GM18867 (cell line): Measurements from ENCODE around the gene C1orf185.
A peak's percentile ranks its signal among the peaks of the same experiment; 100 is the strongest.
"Not testable (repeated sequence)": the region's sequence is repeated elsewhere in the genome, so short reads cannot be mapped to it uniquely, and the experiment has no call there.

Source experiments
- ATAC-seq: cut with Tn5 transposase; IDR thresholded peaks from one replicate; pipeline ENCODE4 v1.9.1; 2021; ENCODE audit warnings: mild to moderate bottlenecking, moderate library complexity; ENCODE audit not compliant: unreplicated experiment

The C1orf185 gene

DNA sequence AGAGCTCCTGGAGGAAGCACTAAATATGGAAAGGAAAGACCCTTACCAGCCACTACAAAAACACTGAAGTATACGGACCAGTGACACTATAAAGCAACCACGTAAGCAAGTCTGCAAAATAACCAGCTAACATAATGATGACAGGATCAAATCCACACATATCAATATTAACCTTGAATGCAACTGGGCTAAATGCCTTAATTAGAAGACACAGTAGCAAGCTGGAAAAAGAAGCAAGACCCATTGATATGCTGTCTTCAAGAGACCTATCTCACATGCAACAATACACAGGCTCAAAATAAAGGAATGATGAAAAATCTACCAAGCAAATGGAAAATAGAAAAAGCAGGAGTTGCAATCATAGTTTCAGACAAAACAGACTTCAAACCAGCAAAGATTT lies 31.0 kb downstream of the C1orf185 start:
- no peak for ATAC-seq

DNA sequence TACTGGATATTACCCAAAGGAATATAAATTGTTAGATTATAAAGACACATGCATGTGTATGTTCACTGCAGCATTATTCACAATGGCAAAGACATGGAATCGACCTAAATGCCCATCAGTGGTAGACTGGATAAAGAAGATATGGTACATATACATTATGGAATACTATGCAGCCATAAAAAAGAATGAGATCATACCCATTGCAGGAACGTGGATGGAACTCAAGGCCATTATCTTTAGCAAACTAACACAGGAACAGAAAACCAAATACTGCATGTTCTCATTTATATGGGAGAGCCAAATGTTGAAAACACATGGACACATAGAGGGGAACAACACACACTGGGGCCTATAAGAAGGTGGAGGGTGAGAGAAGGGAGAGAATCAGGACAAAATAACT lies 35.7 kb downstream of the C1orf185 start:
- ATAC-seq: not testable (repeated sequence)

DNA sequence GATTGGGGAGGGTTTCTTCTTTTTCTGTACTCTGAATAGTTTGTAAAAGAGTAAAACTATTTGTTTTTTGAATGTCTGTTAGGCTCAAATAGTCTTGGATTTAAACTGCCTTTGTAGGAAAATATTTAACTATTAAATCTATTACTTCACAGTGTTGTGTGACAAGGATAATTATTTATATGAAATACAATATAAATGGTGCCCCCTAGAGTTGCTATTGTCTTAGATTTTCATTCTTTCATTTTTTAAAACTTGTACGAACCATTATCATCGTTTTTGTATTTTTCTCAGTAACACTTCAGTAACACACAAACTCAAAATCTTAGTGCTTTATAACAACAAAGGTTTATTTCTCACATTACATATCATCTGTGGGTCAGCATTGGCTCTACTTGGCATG lies 37.4 kb downstream of the C1orf185 start:
- ATAC-seq: no peak

DNA sequence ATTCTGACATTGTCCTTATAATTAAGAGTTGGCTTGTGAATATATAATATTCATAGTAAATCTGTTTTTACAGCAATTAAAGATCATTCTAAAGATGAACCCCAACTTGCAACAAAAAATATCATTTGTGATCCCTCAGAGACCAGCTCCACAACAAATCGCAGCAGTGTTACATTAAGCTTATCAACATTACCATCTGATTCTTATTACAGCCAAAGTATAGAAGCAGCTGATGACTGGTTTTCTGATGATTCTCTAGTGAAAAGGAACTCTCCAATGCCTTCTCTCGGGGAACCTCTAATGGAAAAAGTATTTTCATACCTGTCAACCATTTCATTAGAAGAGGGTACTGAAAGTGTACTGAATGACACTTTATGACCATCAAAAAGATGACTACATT lies 45.4 kb downstream of the C1orf185 start:
- no peak for ATAC-seq

DNA sequence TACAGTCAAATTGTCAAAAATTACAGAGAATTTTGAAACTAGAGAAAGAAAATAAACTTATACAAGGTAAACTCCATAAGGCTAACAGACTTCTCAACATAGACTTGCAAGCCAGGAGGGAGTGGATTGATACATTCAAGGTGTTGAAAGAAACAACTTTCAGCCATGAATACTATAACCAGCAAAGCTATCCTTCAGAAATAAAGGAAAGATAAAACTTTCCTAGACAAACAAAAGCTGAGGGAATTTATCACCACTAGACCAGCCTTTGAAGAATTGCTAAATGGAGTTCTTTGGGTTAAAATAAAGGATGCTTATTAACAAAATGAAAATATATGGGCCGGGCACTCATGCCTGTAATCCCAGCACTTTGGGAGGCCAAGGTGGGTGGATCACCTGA lies 52.7 kb downstream of the C1orf185 start:
- ATAC-seq: no peak

DNA sequence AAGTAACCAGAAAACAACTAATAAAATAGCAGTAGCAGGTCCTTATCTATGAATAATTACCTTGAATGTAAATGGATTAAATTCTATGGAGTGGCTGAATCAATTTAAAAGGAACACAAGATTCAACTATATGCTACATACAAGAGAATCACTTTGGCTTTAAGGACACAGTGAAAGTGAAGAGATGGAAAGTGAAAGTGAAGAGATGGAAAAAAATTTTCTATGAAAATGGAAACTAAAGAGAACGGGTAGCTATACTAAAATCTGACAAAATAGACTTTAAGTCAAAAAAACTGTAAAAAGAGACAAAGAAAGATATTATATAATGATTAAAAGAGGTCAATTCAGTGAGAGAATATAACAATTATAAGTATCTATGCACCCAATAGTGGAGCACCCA lies 54.7 kb downstream of the C1orf185 start:
- ATAC-seq: no peak

DNA sequence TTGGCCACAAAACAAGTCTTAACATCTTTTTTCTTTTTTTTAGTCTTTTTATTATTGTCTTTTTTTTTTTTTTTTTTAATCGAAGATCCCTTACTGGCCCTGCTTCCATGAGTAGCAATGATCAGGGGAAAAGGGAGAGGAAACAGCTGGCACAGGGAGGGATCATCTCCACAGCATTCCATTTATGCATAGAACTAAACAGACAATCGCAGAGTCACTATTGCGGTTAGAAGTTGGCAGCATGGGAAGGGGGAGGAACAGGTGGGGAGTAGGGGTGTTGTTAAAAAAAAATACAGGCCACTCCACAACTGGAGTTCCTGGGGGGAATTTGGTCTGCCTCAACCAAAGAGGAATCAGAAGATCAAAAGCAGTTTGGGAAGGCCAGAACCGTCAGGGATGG lies 55.4 kb downstream of the C1orf185 start:
- ATAC-seq: no peak

DNA sequence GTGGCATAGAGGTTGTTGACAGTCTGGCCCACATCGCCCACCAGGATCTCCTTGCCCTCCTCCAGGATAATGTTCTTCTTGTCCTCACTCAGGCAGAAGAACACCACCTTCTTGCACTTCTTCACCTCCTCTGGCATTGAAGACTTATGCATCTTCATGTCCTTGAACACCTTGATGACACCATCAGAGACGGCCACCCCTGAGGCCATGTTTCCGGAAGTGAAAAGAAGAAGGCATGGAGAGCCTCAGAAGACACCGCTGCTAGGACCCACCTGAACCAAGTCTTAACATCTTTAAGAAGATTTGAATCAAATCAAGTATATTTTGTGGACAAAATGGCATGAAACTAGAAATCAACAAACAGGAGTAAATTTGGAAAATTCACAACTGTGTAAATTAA lies 56.2 kb downstream of the C1orf185 start:
- ATAC-seq: no peak

DNA sequence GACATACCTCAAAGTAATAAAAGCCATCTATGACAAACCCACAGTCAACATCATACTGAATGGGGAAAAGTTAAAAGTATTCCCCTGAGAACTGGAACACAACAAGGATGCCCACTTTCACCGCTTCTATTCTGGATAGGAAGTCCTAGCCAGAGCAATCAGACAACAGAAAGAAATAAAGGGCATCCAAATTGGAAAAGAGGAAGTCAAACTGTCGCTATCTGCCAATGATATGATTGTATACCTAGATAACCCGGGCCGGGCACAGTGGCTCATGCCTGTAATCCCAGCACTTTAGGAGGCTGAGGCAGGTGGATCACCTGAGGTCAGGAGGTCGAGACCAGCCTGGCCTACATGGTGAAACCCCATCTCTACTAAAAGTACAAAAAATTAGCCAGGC lies 60.5 kb downstream of the C1orf185 start:
- not testable (repeated sequence) for ATAC-seq

DNA sequence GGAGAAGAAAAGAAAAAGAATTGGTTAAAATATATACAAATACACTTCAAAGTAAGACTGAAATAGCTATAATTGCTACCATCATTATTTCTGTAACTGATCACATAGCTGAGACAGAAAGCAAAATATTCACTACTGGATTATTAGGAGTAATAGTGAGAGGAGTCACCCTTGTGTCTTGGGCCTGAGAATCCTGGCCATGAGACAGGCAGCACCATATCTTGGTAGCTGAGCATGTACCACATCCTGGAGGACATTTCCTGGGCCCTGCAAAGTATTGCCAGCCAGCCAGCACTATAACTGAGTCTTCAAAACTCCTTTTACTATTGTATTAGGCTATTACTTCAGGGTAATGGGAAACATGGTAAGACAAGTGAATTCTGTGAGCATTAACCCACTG lies 63.5 kb downstream of the C1orf185 start:
- no peak for ATAC-seq

DNA sequence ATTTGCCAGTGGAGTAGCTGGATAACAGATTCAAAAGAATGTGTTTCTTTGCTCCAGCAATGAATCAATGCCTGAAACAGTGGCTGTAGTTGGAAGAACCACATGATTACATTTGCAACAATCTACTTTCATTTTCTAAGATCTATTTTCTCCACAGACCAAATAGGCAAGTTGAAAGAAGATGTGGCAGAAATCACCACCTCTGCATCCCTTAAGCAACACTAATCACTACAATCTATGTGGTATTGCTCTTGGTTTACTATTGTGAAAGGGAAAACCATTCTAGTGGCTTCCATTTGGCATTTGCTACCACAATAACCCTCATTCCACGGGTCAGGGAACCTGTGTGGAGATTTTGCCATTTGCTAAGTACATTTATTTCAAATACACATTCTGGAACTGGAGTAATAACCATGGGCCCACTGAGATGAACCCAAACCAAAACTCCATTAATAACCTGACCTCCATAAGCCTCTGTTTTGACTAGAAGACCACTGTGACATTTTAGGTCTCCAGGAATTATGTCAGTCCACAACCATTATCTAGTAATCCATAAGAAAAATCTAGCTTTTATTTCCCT lies 66.3 kb downstream of the C1orf185 start:
- ATAC-seq: no peak

DNA sequence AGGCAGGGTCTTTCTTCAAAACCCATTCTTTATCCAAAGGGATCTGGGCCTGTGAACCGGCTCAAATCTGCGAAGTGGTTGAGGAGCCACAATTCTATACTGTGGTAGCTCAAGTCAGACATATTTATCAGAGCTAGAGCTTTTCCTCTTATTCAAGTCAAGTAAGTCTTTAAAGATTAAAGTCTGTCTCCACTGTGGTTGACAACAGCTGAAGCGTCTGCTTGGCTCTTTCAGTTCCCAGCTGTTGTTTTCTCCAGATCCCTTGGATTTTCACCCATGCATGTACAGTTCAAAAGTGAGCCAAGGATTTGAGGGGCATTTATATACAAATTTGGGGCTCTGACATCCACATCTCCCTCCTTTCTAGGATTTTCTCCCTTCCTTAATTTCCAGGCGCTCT lies 66.9 kb downstream of the C1orf185 start:
- ATAC-seq: no peak

DNA sequence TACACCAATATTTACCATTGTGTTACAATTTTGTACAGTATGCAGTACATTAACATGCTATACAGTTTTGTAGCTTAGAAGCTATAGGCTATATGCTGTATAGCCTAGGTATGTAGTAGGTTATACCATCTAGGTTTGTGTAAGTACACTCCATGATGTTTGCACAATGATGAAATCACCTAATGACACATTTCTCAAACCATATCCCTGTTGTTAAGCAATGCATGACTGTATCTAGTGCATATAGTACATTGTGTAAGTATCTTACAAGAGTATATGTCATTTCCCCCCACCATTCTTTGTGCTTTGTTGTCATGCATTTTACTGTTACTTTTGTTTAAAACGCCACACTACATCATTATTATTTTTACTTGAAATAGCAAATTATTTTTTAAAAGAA lies 68.3 kb downstream of the C1orf185 start:
- ATAC-seq: no peak

DNA sequence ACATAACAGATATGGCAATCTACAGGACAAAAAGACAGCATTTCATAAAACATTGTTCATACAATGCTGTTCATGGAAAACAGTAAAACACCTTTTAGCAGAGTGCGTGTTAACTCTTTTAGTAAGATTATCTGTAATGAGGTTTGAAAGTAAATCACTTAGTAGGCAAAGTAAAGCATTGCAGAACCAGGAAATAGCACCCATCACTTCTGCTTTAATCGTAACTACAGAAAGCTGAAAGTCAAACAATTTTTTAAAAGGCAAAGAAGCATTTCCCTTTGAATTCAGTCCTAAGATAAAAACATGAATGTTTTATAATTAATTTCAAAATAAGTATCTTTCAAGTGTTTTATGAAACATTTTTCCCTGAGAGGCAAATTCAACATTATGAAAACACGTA lies 70.8 kb downstream of the C1orf185 start:
- ATAC-seq: no peak

DNA sequence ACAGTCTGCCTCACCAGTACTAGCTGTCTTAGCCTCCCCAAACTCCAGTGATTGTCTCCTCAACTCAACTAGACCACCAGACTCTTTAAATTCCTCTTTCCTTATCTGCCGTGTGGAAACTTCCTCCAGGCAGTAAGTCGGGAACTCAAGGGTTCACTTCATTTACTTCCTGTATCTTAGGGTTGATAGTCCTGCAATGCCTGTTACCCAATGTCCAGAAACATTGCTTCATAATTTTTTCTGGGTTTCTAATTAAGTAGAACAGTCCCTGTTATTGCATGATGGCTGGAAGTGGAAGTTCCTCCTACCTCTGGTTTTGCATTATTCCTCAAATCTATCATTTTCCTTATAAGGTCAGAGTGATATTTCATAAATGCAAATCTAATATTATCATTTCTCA lies 73.2 kb downstream of the C1orf185 start:
- ATAC-seq: no peak

DNA sequence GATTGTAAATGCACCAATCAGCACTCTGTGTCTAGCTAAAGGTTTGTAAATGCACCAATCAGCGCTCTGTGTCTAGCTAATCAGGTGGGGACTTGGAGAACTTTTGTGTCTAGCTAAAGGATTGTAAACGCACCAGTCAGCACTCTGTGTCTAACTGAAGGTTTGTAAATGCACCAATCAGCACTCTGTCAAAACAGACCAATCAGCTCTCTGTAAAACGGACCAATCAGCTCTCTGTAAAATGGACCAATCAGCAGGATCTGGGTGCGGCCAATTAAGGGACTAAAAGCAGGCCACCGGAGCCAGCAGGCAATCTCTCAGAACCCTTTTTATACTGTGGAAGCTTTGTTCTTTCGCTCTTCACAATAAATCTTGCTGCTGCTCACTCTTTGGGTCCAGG lies 76.0 kb downstream of the C1orf185 start:
- ATAC-seq: not testable (repeated sequence)

DNA sequence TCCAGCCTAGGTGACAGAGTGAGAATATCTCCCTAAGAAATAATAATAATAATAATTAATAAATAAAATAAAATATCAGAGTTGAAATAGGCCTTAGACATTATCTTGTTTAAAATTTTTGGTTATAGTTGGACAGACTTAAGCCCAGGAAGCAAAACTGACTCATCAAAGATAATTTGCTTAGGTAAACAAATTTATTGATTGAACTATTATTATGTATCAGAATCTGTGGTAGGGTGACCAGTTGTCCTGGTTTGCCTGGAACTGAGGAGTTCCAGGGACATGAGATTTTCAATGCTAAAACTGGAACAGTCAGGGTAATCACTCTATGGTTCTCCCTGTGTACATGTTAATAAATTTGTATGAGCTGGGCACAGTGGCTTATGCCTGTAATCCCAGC lies 86.2 kb downstream of the C1orf185 start:
- ATAC-seq: no peak

DNA sequence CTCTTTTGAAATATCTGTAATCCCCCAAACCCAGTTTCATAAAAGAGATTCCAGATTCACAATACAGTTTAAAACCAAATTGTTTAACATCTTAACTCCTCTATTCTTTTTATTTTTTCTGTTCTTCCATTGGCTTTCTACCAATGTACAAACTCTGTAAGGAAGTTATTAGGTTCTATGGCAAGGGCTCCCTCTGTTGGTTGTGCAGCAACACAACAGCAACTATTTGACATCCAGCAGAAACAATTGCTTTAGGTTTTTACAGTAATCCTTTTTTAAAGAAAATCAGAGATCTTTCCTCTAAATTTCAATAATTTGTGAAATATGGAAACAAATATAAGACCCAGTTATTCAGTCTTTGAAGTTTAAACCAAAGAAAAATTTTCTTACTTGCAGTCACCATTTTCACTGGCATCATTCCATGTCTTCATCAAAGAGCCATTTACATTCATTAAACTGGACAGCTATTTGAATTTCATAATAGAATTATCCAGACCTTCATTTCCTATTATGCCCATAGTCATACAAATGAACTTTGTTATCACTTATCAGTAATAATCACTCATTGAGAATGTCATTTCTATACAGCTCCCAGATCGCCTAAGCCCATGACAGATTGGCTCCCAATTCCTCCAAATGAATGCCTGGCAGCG lies 87.5 kb downstream of the C1orf185 start:
- peak; percentile 51 for ATAC-seq

DNA sequence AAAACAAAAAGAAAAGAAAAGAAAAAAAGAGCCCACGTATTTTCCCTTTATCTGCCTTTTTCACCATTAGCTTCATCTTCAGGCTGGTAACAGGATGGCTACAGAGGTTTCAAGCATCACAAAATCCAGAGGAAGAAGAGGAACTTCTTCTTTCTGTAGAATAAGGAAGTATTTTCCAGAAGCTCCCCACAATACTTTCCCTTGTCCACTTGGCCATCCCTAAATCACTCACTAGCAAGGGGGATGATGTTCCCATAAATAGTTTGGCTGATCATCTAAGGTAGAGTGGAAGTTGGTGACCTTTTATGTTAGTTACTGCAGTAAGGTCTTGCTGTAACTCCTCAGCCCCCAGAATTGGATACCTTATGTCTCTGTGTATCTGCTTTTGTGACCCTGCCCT lies 88.9 kb downstream of the C1orf185 start:
- ATAC-seq: no peak

DNA sequence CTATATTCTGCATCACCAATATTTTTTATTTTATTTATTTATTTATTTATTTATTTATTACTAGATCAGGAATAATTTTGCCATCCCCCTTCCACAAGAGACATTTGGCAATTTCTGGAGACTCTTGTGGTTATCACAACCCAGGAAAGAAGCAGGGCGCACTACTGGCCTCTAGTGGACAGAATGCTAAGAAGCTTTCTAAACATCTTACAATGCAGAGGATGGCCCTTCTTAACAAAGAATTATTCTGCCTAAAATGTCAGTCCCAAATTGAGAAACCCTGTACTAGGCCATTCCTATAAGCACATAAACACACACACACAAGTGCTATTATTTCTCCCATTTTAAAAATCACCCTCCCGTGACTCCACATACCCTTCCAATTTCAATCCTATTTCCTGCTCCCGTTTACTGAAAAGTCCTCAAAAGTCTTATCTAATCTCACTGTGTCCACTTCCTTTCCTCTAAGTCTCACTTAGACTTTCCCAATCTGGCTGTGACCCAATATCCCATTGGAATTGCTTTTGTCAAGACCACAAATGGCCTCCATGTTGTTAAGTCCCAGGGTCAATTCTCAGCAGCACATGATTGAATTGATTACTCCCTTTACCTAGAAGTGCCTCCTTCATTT lies 90.3 kb downstream of the C1orf185 start:
- peak; percentile 46 for ATAC-seq

DNA sequence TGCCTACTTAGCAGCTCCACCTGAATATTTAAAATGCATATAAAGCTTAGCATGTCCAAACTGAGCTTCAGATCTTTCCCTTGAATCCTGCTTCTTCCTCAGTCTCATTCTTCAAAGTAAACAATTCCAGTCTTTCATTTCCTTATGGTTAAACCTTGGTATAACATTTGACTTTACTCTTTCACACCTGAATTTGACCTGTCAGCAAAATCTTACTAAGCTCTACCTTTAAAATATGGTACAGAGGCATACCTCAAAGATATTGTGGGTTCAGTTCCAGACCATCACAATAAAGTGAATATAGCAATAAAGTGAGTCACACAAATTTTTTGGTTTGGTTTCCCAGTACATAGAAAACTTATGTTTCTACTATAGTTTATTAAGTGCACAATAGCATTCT lies 91.5 kb downstream of the C1orf185 start:
- ATAC-seq: no peak
